Measurements from ENCODE around the gene BSX.

The BSX gene

DNA sequence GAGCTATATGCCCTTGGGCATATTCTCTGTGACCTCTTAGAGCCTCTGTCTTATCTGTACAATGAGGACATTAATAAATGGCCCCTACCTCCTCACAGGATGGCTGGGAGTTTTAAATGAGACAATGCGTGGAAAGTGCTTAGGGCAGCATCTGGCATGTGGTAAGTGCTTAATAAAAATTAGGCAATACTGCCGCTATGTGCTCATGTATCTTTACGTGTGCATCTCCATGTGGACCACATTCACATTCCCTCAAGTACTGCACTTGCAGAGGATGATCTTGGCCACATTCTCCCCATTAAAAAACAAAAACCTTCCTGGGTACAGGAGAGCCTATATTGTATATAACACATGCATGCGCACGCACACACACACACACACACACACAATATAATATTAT is 19.1 kb upstream of the BSX start:
- TF ChIP-seq EZH2phosphoT487 (IDR thresholded peaks at IDR 0.05; ENCODE audit: borderline replicate concordance, low read length) (no peak), CTCF (IDR thresholded peaks at IDR 0.05; ENCODE audit: low read depth, low read length, poor library complexity, severe bottlenecking) (no peak)
- no peaks in the 10 kb centered on the region for H3F3A ChIP-seq (ENCODE audit: control insufficient read depth, insufficient read depth)
- H3K4me2 ChIP-seq (ENCODE audit: low read length), result no peak overlapping the region

DNA sequence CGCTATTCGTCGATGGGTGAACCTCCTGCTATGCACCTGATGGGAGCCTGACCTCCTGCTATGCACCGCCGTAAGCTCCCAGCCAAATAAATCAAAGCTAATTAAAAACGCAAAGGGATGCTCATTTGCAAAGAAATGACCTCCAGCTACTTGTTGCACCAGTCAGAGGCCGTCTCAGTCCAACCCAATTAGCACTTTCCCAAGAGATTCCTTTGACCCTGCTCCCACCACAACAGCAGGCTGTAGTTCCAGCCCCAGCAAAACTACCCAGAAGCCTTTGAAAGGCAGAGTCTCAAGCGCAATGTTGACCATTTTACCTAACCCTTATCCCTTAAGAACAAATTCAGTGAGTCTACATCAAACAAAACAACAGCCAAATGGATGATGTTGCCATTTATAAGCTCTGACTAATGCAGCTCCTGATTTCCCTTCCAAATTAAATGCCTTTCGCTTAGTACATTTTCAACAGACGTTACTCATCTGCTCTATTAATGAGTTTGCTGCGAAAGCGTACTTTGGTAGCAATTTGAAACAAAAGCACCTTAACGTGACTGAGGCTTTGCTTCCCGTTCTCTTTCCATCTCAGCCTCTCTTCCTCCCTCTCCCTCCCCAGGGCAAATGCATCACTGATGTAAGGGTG is 17.2 kb upstream of the BSX start:
- no peaks in the 10 kb centered on the region for H3K9me3 ChIP-seq (ENCODE audit: control insufficient read depth, insufficient read depth, low read length)
- H3K9me2 ChIP-seq (replicated peaks; ENCODE audit: control insufficient read depth, low read length), result no peaks in the 10 kb centered on the region
- H3K27me3 ChIP-seq (ENCODE audit: control insufficient read depth, low read length), result no peaks in the 10 kb centered on the region
- H3K4me3 ChIP-seq (ENCODE audit: low read length), result no peak overlapping the region
- no peaks in the 10 kb centered on the region for H4K20me1 ChIP-seq (ENCODE audit: control insufficient read depth, insufficient read depth, low read depth, low read length)
- H3K36me3 ChIP-seq (ENCODE audit: control insufficient read depth, low read length), result no peaks in the 10 kb centered on the region
- H3K27ac ChIP-seq (ENCODE audit: low read depth, low read length), result no peak overlapping the region
- no peaks in the 10 kb centered on the region for H3K79me2 ChIP-seq (ENCODE audit: control insufficient read depth, low read length)
- no peak overlapping the region for H3K4me2 ChIP-seq (ENCODE audit: low read length)
- TF ChIP-seq EZH2phosphoT487 (IDR thresholded peaks at IDR 0.05; ENCODE audit: borderline replicate concordance, low read length), result no peak
- TF ChIP-seq CTCF (IDR thresholded peaks at IDR 0.05; ENCODE audit: low read depth, low read length, poor library complexity, severe bottlenecking), result no peak
- H3F3A ChIP-seq (ENCODE audit: control insufficient read depth, insufficient read depth), result no peaks in the 10 kb centered on the region
- H3K4me1 ChIP-seq (ENCODE audit: control insufficient read depth, low read length), result no peaks in the 10 kb centered on the region

More for the DNA sequence above, 19.1 kb upstream of the BSX start:
- H3K9me2 ChIP-seq (replicated peaks; ENCODE audit: control insufficient read depth, low read length), result no peaks in the 10 kb centered on the region
- no peak overlapping the region for H3K27ac ChIP-seq (ENCODE audit: low read depth, low read length)
- no peaks in the 10 kb centered on the region for H3K36me3 ChIP-seq (ENCODE audit: control insufficient read depth, low read length)
- no peaks in the 10 kb centered on the region for H3K79me2 ChIP-seq (ENCODE audit: control insufficient read depth, low read length)
- no peaks in the 10 kb centered on the region for H4K20me1 ChIP-seq (ENCODE audit: control insufficient read depth, insufficient read depth, low read depth, low read length)
- H3K4me1 ChIP-seq (ENCODE audit: control insufficient read depth, low read length), result no peaks in the 10 kb centered on the region
- H3K27me3 ChIP-seq (ENCODE audit: control insufficient read depth, low read length), result 0 out of 2 replicates have a peak, but pooled peaks cover 3% of the 10 kb centered on the region
- no peaks in the 10 kb centered on the region for H3K9me3 ChIP-seq (ENCODE audit: control insufficient read depth, insufficient read depth, low read length)
- H3K4me3 ChIP-seq (ENCODE audit: low read length), result no peak overlapping the region

DNA sequence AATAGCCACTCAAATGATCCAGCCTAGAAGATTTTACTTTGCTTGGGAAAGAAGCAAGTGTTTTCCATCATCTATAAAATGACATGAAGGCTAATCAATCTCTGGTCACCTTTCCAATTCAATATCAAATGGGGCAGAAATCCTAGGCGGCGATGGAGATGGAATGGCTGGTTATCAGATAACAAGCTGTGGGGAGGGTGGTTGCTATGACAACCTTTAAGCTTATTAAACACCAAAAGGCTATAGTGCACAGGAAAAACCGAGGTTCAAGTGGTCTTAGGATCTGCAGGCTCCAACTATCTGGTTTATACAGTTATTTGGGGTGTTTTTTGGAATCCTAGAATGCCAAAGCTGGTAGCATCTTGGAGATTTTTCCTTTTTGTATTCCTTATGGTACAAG is 13.9 kb upstream of the BSX start:
- Histone ChIP-seq H3K9me3 (ENCODE audit: control insufficient read depth, insufficient read depth, low read length) (no peaks in the 10 kb centered on the region), H3K27me3 (ENCODE audit: control insufficient read depth, low read length) (no peaks in the 10 kb centered on the region), H3F3A (ENCODE audit: control insufficient read depth, insufficient read depth) (no peaks in the 10 kb centered on the region), H3K79me2 (ENCODE audit: control insufficient read depth, low read length) (no peaks in the 10 kb centered on the region), H3K36me3 (ENCODE audit: control insufficient read depth, low read length) (no peaks in the 10 kb centered on the region), H4K20me1 (ENCODE audit: control insufficient read depth, insufficient read depth, low read depth, low read length) (no peaks in the 10 kb centered on the region), H3K4me3 (ENCODE audit: low read length) (no peak overlapping the region), H3K4me2 (ENCODE audit: low read length) (no peak overlapping the region), H3K4me1 (ENCODE audit: control insufficient read depth, low read length) (no peaks in the 10 kb centered on the region), H3K9me2 (replicated peaks; ENCODE audit: control insufficient read depth, low read length) (no peaks in the 10 kb centered on the region), H3K27ac (ENCODE audit: low read depth, low read length) (no peak overlapping the region)
- TF ChIP-seq EZH2phosphoT487 (IDR thresholded peaks at IDR 0.05; ENCODE audit: borderline replicate concordance, low read length), result no peak
- TF ChIP-seq CTCF (IDR thresholded peaks at IDR 0.05; ENCODE audit: low read depth, low read length, poor library complexity, severe bottlenecking), result no peak

Measured in DOHH2 (cell line).